Measurements from ENCODE around the gene C10orf143. TPM values are rescaled to one million over a fixed set of nuclear protein-coding genes. Genes with fewer than 3 reads are reported as not detected.

C10orf143 gene
- total RNA-seq, 1 experiment from 2014 or later = 1.6 TPM

- Mint-ChIP-seq H3K36me3 (no peaks in the 10 kb centered on the region), H3K4me1 (no peaks in the 10 kb centered on the region)
- CTCF ChIA-PET = interaction anchor here (1.5 kb wide), 1 partner anchor 18 kb away, joined by 6 read pairs; no protein-coding TSS in a partner anchor
Observed at GRCh38 chr10:130062976-130063375, 47.7 kb downstream of the C10orf143 start.

GRCh38 chr10:130062201-130062600 lies 48.4 kb downstream of the C10orf143 start:
- no peaks in the 10 kb centered on the region for H3K27me3 Mint-ChIP-seq (ENCODE audit: low read depth)
- no peak for DNase-seq (ENCODE audit: low spot score)
- H3K27ac Mint-ChIP-seq = no peak overlapping the region
- H3K36me3 Mint-ChIP-seq = no peaks in the 10 kb centered on the region
- H3K4me1 Mint-ChIP-seq = no peaks in the 10 kb centered on the region
- ChIA-PET CTCF (interaction anchor here (1.0 to 1.5 kb wide), 2 partner anchors 17 to 173 kb away, joined by 3 to 6 read pairs; no protein-coding TSS in a partner anchor), POLR2A (interaction anchor here (1.0 kb wide), 1 partner anchor 13 kb away, joined by 3 read pairs; no protein-coding TSS in a partner anchor)
- TF ChIP-seq FOXJ3 (CRISPR knock-in tag; IDR thresholded peaks at IDR 0.05; ENCODE audit: borderline replicate concordance) (no peak), E2F1 (CRISPR knock-in tag; IDR thresholded peaks at IDR 0.05) (no peak), ZSCAN18 (CRISPR knock-in tag; IDR thresholded peaks at IDR 0.05) (no peak), NFE2L1 (CRISPR knock-in tag; IDR thresholded peaks at IDR 0.05) (no peak), ESRRA (CRISPR knock-in tag; IDR thresholded peaks at IDR 0.05; ENCODE audit: borderline replicate concordance) (no peak), ZNF138 (CRISPR knock-in tag; conservative IDR thresholded peaks at IDR 0.05) (no peak), RORB (CRISPR knock-in tag; IDR thresholded peaks at IDR 0.05) (no peak), JAZF1 (CRISPR knock-in tag; IDR thresholded peaks at IDR 0.05) (no peak), ATF3 (CRISPR knock-in tag; conservative IDR thresholded peaks at IDR 0.05) (no peak), PRDM15 (CRISPR knock-in tag; IDR thresholded peaks at IDR 0.05) (no peak), CBFB (CRISPR knock-in tag; IDR thresholded peaks at IDR 0.05; ENCODE audit: low read depth) (no peak), MXD4 (CRISPR knock-in tag; IDR thresholded peaks at IDR 0.05; ENCODE audit: borderline replicate concordance) (no peak), ZNF121 (CRISPR knock-in tag; IDR thresholded peaks at IDR 0.05) (no peak), NR2C2 (CRISPR knock-in tag; IDR thresholded peaks at IDR 0.05) (no peak)
- ATAC-seq = no peak
- H3K4me3 Mint-ChIP-seq = no peak overlapping the region
- H3K9me3 Mint-ChIP-seq = no peaks in the 10 kb centered on the region

More at GRCh38 chr10:130062976-130063375, 47.7 kb downstream of the C10orf143 start:
- TF ChIP-seq E2F1 (CRISPR knock-in tag; IDR thresholded peaks at IDR 0.05) (no peak), TEAD1 (CRISPR knock-in tag; IDR thresholded peaks at IDR 0.05) (no peak), ATF1 (CRISPR knock-in tag; IDR thresholded peaks at IDR 0.05) (no peak), CBFB (CRISPR knock-in tag; IDR thresholded peaks at IDR 0.05; ENCODE audit: low read depth) (no peak), HMGXB4 (CRISPR knock-in tag; IDR thresholded peaks at IDR 0.05) (no peak)
- H3K4me3 Mint-ChIP-seq = no peak overlapping the region
- no peak for ATAC-seq
- no peak for DNase-seq (ENCODE audit: low spot score)
- H3K27ac Mint-ChIP-seq = no peak overlapping the region
- POLR2A ChIA-PET = no interaction called here
- H3K9me3 Mint-ChIP-seq = no peaks in the 10 kb centered on the region
- no peaks in the 10 kb centered on the region for H3K27me3 Mint-ChIP-seq (ENCODE audit: low read depth)

All from WTC11 (cell line).